ENCODE measurements around the gene SLC38A7. TPM values are rescaled to one million over a fixed set of nuclear protein-coding genes. Genes with fewer than 3 reads are reported as not detected.

Gene SLC38A7
- total RNA-seq, 1 experiment from 2014 or later, result 26.6 TPM

- peaks cover 0 to 5% (median 0%) of the 10 kb centered on the region in 3 experiments; a peak in 2 of 7 replicates for H3K36me3 Mint-ChIP-seq (ENCODE audit: insufficient read depth in 1 of 3, low read depth in 3 of 3)
- no peaks in the 10 kb centered on the region for H3K4me1 ChIP-seq (ENCODE audit: insufficient read depth, low read length)
- H3K9me3 ChIP-seq (ENCODE audit: control insufficient read depth, low read depth, low read length), result no peaks in the 10 kb centered on the region
- no peak overlapping the region for H3K14ac ChIP-seq (ENCODE audit: insufficient read depth, low read length)
- H2BK120ac ChIP-seq (ENCODE audit: low read depth, low read length, poor library complexity, severe bottlenecking), result no peak overlapping the region
- H3K56ac ChIP-seq (ENCODE audit: insufficient read length, low read depth, low read length), result no peak overlapping the region
- no peak overlapping the region for H4K91ac ChIP-seq (ENCODE audit: insufficient read length, low read depth, low read length)
- H3K79me1 ChIP-seq (ENCODE audit: insufficient read depth, low read depth, low read length, poor library complexity, severe bottlenecking), result no peaks in the 10 kb centered on the region
- WGBS (ENCODE audit: extremely low coverage, insufficient read length, low lambda C conversion rate), result no CpG with 5 or more reads among the region's 1 CpG
- H3K4me1 Mint-ChIP-seq, result no peaks in the 10 kb centered on the region
- no peak overlapping the region for H2BK12ac ChIP-seq (ENCODE audit: insufficient read length, low read depth, low read length)
- no peaks in the 10 kb centered on the region for H3K23me2 ChIP-seq (ENCODE audit: insufficient read length, low read depth, low read length, poor library complexity, severe bottlenecking)
- H3K9me3 Mint-ChIP-seq, result peaks cover 17 to 22% of the 10 kb centered on the region in 2 experiments
- peaks cover 2% of the 10 kb centered on the region for H3K27me3 Mint-ChIP-seq (ENCODE audit: low read depth)
- no peaks in the 10 kb centered on the region for H3K79me2 ChIP-seq (ENCODE audit: insufficient read depth, low read length)
- no peaks in the 10 kb centered on the region for H4K20me1 ChIP-seq (ENCODE audit: control insufficient read depth, insufficient read depth, insufficient read length)
- DNase-seq, result no peak
- H4K8ac ChIP-seq (replicated peaks; ENCODE audit: insufficient read length, low read depth, low read length), result no peak overlapping the region
- H2BK20ac ChIP-seq (ENCODE audit: low read depth, low read length, poor library complexity, severe bottlenecking), result no peak overlapping the region
- H3K4me2 ChIP-seq (ENCODE audit: insufficient read depth, insufficient read length, low read length), result no peak overlapping the region
- H3K4me3 Mint-ChIP-seq, result no peak overlapping the region
- no peak overlapping the region for H2BK5ac ChIP-seq (ENCODE audit: insufficient read length, low read length)
- TF ChIP-seq CTCF (conservative IDR thresholded peaks at IDR 0.05), result no peak
- H3K27ac ChIP-seq (ENCODE audit: insufficient read length, low read depth, low read length), result no peak overlapping the region
- H2AFZ ChIP-seq (ENCODE audit: low read length), result no peak overlapping the region
- no peak overlapping the region for H2AK5ac ChIP-seq (ENCODE audit: insufficient read length, low read length)
- H3K9ac ChIP-seq (ENCODE audit: extremely low read depth, insufficient read length, low read length), result no peak overlapping the region
- H3T11ph ChIP-seq (ENCODE audit: low read length), result no peak overlapping the region
- no peak overlapping the region for H2BK15ac ChIP-seq (ENCODE audit: low read depth, low read length)
- no peak overlapping the region for H4K5ac ChIP-seq (ENCODE audit: insufficient read length, low read depth, low read length)
- no peak overlapping the region for H3K4ac ChIP-seq (ENCODE audit: low read depth, low read length)
- no peak overlapping the region for H3K18ac ChIP-seq (ENCODE audit: insufficient read length, low read depth, low read length)
- no peak overlapping the region for H3K23ac ChIP-seq (ENCODE audit: insufficient read length, low read depth, low read length)
- H3K27ac Mint-ChIP-seq, result no peak overlapping the region
- H3K27me3 ChIP-seq (ENCODE audit: insufficient read depth, low read length), result no peaks in the 10 kb centered on the region
Measured at GRCh38 chr16:58695368-58695767, 10.8 kb upstream of the SLC38A7 start.
